Lower lobe of right lung (tissue), 2 donors: ENCODE measurements around the gene THAP3. TPM values are rescaled to one million over a fixed set of nuclear protein-coding genes. Genes with fewer than 3 reads are reported as not detected.

ENCODE experiments used
- ATAC-seq, 2 donors: fragments of 200-7000 bp; cut with Tn5 transposase; one replicate each; pipeline ENCODE4 v1.9.1; 2020 to 2022; ENCODE audit warnings: mild to moderate bottlenecking in 2 of 2, moderate library complexity in 2 of 2
- DNase-seq: peaks from one replicate; pipeline ENCODE4 v3.0.0-alpha.2; 2020
- H3K27ac ChIP-seq: fragments of 200-600 bp; one replicate; pipeline ENCODE4 v1.8.0; 2022
- H3K27me3 ChIP-seq: fragments of 200-600 bp; one replicate; pipeline ENCODE4 v1.8.0; 2022; ENCODE audit warnings: low read depth
- H3K36me3 ChIP-seq: fragments of 200-600 bp; one replicate; pipeline ENCODE4 v1.8.0; 2022; ENCODE audit warnings: mild to moderate bottlenecking
- H3K4me1 ChIP-seq: fragments of 200-600 bp; one replicate; pipeline ENCODE4 v1.8.0; 2022
- H3K4me3 ChIP-seq: fragments of 200-600 bp; one replicate; pipeline ENCODE4 v1.8.0; 2022; ENCODE audit warnings: mild to moderate bottlenecking
- H3K9me3 ChIP-seq: fragments of 200-600 bp; one replicate; pipeline ENCODE4 v1.8.0; 2022
- intact Hi-C: fragments of 100-400 bp; cut with DNase I; formaldehyde crosslinking; loops from one replicate; pipeline ENCODE4 v1.11.0; 2022
- total RNA-seq: library from RNA; stranded (reverse); fragmentation: NEBNext Ultra II Directional; extraction: Animal tissue kit (Norgen Biotek cat#: 25700); gene quantifications from one replicate; pipeline ENCODE4 v1.2.1, GENCODE V29; 2021
- TF ChIP-seq, protein P1 (sequence below): fragments of 200-600 bp; IDR thresholded peaks from one replicate; pipeline ENCODE4 v1.8.0; 2022; ENCODE audit warnings: antibody characterized with exemption, mild to moderate bottlenecking
- donor health status: DM: no; HTN: yes; CAD: no; lungs with severe emphysema.

The THAP3 gene
- total RNA-seq, 1 donor from 2014 or later = 15.7 TPM

- H3K9me3 ChIP-seq = no peaks in the 10 kb centered on the region
- DNase-seq = no peak
- H3K4me1 ChIP-seq = peaks cover 41% of the 10 kb centered on the region
- H3K27me3 ChIP-seq = no peaks in the 10 kb centered on the region
- TF ChIP-seq, protein P1, sequence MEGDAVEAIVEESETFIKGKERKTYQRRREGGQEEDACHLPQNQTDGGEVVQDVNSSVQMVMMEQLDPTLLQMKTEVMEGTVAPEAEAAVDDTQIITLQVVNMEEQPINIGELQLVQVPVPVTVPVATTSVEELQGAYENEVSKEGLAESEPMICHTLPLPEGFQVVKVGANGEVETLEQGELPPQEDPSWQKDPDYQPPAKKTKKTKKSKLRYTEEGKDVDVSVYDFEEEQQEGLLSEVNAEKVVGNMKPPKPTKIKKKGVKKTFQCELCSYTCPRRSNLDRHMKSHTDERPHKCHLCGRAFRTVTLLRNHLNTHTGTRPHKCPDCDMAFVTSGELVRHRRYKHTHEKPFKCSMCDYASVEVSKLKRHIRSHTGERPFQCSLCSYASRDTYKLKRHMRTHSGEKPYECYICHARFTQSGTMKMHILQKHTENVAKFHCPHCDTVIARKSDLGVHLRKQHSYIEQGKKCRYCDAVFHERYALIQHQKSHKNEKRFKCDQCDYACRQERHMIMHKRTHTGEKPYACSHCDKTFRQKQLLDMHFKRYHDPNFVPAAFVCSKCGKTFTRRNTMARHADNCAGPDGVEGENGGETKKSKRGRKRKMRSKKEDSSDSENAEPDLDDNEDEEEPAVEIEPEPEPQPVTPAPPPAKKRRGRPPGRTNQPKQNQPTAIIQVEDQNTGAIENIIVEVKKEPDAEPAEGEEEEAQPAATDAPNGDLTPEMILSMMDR = no peak
- peak overlapping the region; percentile 94 for H3K27ac ChIP-seq
- ATAC-seq = peak; percentile 60 to 63
- peak overlapping the region; percentile 90 for H3K4me3 ChIP-seq
- intact Hi-C loops = no loop called here
- H3K36me3 ChIP-seq = peaks cover 4% of the 10 kb centered on the region
Measured at GRCh38 chr1:6580119-6580592, 44.5 kb upstream of the THAP3 start.

- Histone ChIP-seq H3K27me3 (no peaks in the 10 kb centered on the region), H3K9me3 (no peaks in the 10 kb centered on the region), H3K4me1 (peaks cover 41% of the 10 kb centered on the region), H3K36me3 (peaks cover 4% of the 10 kb centered on the region), H3K4me3 (peak overlapping the region; percentile 90), H3K27ac (peak overlapping the region; percentile 94)
- intact Hi-C loops = no loop called here
- TF ChIP-seq, protein P1 = no peak
- peak; percentile 58 for DNase-seq
- no peak for ATAC-seq
Measured at GRCh38 chr1:6580593-6581409, 43.9 kb upstream of the THAP3 start.

DNA sequence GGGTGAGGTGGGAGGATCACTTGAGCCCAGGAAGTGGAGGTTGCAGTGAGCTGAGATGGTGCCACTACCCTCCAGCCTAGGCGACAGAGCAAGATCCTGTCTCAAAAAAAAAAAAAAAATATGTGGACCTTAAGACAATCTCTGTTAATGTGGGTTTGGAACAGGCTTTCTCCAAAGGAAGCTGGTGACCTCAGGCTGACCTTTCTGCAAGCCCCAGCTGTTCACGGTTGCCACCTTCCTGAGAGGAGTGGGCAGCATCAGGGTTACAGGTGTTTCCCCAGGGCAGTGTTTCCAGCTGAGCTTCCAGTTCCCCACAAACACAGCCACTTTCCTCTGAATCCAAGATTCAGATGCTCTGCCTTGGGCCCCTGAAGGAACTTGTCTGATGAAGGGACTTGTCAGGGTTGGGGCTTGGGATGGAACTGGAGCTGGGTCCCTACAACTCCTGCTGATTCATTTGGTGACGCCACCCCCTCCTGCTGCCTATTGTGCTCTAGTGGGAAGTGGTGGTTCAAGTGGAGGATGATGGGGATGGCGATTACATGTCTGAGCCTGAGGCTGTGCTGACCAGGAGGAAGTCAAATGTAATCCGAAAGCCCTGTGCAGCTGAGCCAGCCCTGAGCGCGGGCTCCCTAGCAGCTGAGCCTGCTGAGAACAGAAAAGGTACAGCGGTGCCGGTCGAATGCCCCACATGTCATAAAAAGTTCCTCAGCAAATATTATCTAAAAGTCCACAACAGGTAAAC, 42.9 kb upstream of the THAP3 start:
- intact Hi-C loops = no loop called here
- Histone ChIP-seq H3K4me1 (peaks cover 41% of the 10 kb centered on the region), H3K4me3 (peak overlapping the region; percentile 4)

GRCh38 chr1:6582370-6582769, 42.3 kb upstream of the THAP3 start:
- intact Hi-C loops = no loop called here
- peaks cover 45% of the 10 kb centered on the region for H3K4me1 ChIP-seq
- no peak for ATAC-seq
- H3K9me3 ChIP-seq = no peaks in the 10 kb centered on the region
- no peaks in the 10 kb centered on the region for H3K27me3 ChIP-seq
- H3K27ac ChIP-seq = peak overlapping the region; percentile 28
- peaks cover 12% of the 10 kb centered on the region for H3K36me3 ChIP-seq
- no peak for DNase-seq
- TF ChIP-seq, protein P1 = no peak
- peak overlapping the region; percentile 4 for H3K4me3 ChIP-seq

More for the DNA sequence above, 42.9 kb upstream of the THAP3 start:
- Histone ChIP-seq H3K27me3 (no peaks in the 10 kb centered on the region), H3K36me3 (peaks cover 5% of the 10 kb centered on the region), H3K9me3 (no peaks in the 10 kb centered on the region), H3K27ac (peak overlapping the region; percentile 94)
- ATAC-seq (peak in 1 of 2 donors; percentile 5), DNase-seq (peak; percentile 70)
- TF ChIP-seq, protein P1 = no peak

GRCh38 chr1:6584126-6585080, 40.3 kb upstream of the THAP3 start:
- TF ChIP-seq, protein P1 = no peak
- intact Hi-C loops = no loop called here
- no peak for ATAC-seq
- Histone ChIP-seq H3K9me3 (no peaks in the 10 kb centered on the region), H3K27ac (no peak overlapping the region), H3K4me1 (peaks cover 51% of the 10 kb centered on the region), H3K4me3 (no peak overlapping the region), H3K27me3 (no peaks in the 10 kb centered on the region), H3K36me3 (peaks cover 29% of the 10 kb centered on the region)
- no peak for DNase-seq
